ENCODE measurements around the gene HMGCS2.

GRCh38 chr1:119782631-119783325, 14.1 kb upstream of the HMGCS2 start:
- TF ChIP-seq EZH2phosphoT487 (IDR thresholded peaks at IDR 0.05; ENCODE audit: insufficient read depth, low read depth): no peak
- TF ChIP-seq EZH2 (IDR thresholded peaks at IDR 0.05; ENCODE audit: insufficient read depth, poor library complexity, severe bottlenecking): no peak
